ENCODE measurements around the gene TMA7.

DNA sequence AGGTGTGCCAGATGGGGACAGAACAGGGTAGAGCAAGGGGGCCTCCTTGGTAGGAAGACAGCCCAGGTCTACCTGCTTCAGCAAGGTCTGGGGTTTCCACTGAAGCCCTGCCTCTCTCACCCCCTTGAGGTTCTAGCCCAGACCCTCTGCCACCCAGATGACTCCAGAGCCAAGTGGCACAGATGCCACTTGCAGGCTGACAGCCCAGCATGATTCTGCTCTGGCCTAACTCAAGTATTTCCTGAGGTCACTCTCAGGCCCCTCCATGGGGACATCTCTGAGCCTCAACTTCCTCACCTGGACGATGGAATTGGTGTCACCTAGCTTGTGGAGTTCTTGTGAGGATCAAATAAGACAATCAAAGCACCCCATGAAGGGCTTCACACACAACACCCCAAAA lies 34.1 kb upstream of the TMA7 start:
- TF ChIP-seq, protein P1, sequence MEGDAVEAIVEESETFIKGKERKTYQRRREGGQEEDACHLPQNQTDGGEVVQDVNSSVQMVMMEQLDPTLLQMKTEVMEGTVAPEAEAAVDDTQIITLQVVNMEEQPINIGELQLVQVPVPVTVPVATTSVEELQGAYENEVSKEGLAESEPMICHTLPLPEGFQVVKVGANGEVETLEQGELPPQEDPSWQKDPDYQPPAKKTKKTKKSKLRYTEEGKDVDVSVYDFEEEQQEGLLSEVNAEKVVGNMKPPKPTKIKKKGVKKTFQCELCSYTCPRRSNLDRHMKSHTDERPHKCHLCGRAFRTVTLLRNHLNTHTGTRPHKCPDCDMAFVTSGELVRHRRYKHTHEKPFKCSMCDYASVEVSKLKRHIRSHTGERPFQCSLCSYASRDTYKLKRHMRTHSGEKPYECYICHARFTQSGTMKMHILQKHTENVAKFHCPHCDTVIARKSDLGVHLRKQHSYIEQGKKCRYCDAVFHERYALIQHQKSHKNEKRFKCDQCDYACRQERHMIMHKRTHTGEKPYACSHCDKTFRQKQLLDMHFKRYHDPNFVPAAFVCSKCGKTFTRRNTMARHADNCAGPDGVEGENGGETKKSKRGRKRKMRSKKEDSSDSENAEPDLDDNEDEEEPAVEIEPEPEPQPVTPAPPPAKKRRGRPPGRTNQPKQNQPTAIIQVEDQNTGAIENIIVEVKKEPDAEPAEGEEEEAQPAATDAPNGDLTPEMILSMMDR (IDR thresholded peaks at IDR 0.05 in 2 of 3, conservative IDR thresholded peaks at IDR 0.05 in 1 of 3; ENCODE audit: control insufficient read depth in 2 of 3, extremely low read depth in 1 of 3, insufficient read depth in 1 of 3, low read depth in 3 of 3, low read length in 3 of 3) = no peak
- TF ChIP-seq, protein P2, sequence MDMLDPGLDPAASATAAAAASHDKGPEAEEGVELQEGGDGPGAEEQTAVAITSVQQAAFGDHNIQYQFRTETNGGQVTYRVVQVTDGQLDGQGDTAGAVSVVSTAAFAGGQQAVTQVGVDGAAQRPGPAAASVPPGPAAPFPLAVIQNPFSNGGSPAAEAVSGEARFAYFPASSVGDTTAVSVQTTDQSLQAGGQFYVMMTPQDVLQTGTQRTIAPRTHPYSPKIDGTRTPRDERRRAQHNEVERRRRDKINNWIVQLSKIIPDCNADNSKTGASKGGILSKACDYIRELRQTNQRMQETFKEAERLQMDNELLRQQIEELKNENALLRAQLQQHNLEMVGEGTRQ (IDR thresholded peaks at IDR 0.05; ENCODE audit: borderline replicate concordance, low read depth, low read length) = no peak
- TF ChIP-seq, protein P3, sequence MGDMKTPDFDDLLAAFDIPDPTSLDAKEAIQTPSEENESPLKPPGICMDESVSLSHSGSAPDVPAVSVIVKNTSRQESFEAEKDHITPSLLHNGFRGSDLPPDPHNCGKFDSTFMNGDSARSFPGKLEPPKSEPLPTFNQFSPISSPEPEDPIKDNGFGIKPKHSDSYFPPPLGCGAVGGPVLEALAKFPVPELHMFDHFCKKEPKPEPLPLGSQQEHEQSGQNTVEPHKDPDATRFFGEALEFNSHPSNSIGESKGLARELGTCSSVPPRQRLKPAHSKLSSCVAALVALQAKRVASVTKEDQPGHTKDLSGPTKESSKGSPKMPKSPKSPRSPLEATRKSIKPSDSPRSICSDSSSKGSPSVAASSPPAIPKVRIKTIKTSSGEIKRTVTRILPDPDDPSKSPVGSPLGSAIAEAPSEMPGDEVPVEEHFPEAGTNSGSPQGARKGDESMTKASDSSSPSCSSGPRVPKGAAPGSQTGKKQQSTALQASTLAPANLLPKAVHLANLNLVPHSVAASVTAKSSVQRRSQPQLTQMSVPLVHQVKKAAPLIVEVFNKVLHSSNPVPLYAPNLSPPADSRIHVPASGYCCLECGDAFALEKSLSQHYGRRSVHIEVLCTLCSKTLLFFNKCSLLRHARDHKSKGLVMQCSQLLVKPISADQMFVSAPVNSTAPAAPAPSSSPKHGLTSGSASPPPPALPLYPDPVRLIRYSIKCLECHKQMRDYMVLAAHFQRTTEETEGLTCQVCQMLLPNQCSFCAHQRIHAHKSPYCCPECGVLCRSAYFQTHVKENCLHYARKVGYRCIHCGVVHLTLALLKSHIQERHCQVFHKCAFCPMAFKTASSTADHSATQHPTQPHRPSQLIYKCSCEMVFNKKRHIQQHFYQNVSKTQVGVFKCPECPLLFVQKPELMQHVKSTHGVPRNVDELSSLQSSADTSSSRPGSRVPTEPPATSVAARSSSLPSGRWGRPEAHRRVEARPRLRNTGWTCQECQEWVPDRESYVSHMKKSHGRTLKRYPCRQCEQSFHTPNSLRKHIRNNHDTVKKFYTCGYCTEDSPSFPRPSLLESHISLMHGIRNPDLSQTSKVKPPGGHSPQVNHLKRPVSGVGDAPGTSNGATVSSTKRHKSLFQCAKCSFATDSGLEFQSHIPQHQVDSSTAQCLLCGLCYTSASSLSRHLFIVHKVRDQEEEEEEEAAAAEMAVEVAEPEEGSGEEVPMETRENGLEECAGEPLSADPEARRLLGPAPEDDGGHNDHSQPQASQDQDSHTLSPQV (IDR thresholded peaks at IDR 0.05) = no peak
- TF ChIP-seq NFIC (IDR thresholded peaks at IDR 0.05; ENCODE audit: low read depth, low read length) (no peak), TCF7 (IDR thresholded peaks at IDR 0.05; ENCODE audit: borderline replicate concordance) (no peak)

Measured in GM12878 (cell line).